ENCODE results near the gene KCNC1.

- TF ChIP-seq CTCF (IDR thresholded peaks at IDR 0.05) (no peak), POLR2A (IDR thresholded peaks at IDR 0.05) (no peak)
These were observed 26.8 kb upstream of the KCNC1 start for GRCh38 chr11:17707830-17708229.
